Caco-2 (cell line): ENCODE results near the gene EIF3F. TPM values are rescaled to one million over a fixed set of nuclear protein-coding genes. Genes with fewer than 3 reads are reported as not detected.

Experiments
- BruUV-seq: library from RNA; stranded (reverse); fragments of 400-500 nt; replicated peaks from 2 replicates; lab custom pipeline; 2021; lab: Mats Ljungman, UMichigan
- CTCF ChIA-PET: fragments of 300-600 bp; sonication (Branson Sonifier 250); formaldehyde crosslinking; loops from one replicate; lab custom pipeline; 2022; ENCODE audit warnings: antibody characterized with exemption; lab: Charles Lee
- POLR2A ChIA-PET: fragments of 300-600 bp; sonication (Branson Sonifier 250); formaldehyde crosslinking; loops from one replicate; lab custom pipeline; 2022; ENCODE audit warnings: antibody characterized with exemption; lab: Charles Lee
- DNase-seq, 2 experiments: peaks; one replicate each; pipeline versions ENCODE4 v3.0.0 to v3.0.0-alpha.2; 2020 to 2022
- H3K27me3 ChIP-seq: replicated peaks from 2 replicates; pipeline ENCODE4 v1.6.0; 2011; ENCODE audit warnings: low read length; ENCODE audit not compliant: control insufficient read depth, insufficient read depth
- H3K36me3 ChIP-seq: 2 replicates; pipeline ENCODE4 v1.5.1; 2011; ENCODE audit warnings: low read length; ENCODE audit not compliant: control insufficient read depth, insufficient read depth
- H3K4me1 ChIP-seq: fragments of 250-450 bp; sonication (Bioruptor Pico); 2 replicates; pipeline ENCODE4 v1.5.1; 2020; ENCODE audit warnings: mild to moderate bottlenecking
- H3K4me3 ChIP-seq: 2 replicates; pipeline ENCODE4 v1.5.1; 2011; ENCODE audit warnings: low read depth, mild to moderate bottlenecking, control low read depth, low read length
- H3K9me3 ChIP-seq: fragments of 250-450 bp; sonication (Bioruptor Pico); 2 replicates; pipeline ENCODE4 v1.5.1; 2020; ENCODE audit warnings: mild to moderate bottlenecking, moderate library complexity
- H3K27ac Mint-ChIP-seq: one replicate; pipeline ENCODE4 v1.8.0; 2022; ENCODE audit warnings: mixed read lengths; ENCODE audit not compliant: unreplicated experiment
- H3K27me3 Mint-ChIP-seq: one replicate; pipeline ENCODE4 v1.8.0; 2022; ENCODE audit warnings: mixed read lengths; ENCODE audit not compliant: insufficient read depth, unreplicated experiment
- H3K36me3 Mint-ChIP-seq: one replicate; pipeline ENCODE4 v1.8.0; 2022; ENCODE audit warnings: mild to moderate bottlenecking, mixed read lengths; ENCODE audit not compliant: insufficient read depth, unreplicated experiment
- H3K4me1 Mint-ChIP-seq: one replicate; pipeline ENCODE4 v1.8.0; 2022; ENCODE audit warnings: low read depth, mixed read lengths; ENCODE audit not compliant: unreplicated experiment
- H3K4me3 Mint-ChIP-seq: one replicate; pipeline ENCODE4 v1.8.0; 2022; ENCODE audit warnings: mild to moderate bottlenecking, moderate library complexity, mixed read lengths; ENCODE audit not compliant: unreplicated experiment
- H3K9me3 Mint-ChIP-seq: one replicate; pipeline ENCODE4 v1.8.0; 2022; ENCODE audit warnings: mixed read lengths; ENCODE audit not compliant: unreplicated experiment
- intact Hi-C: fragments of 100-400 bp; cut with micrococcal nuclease; formaldehyde crosslinking; loops from one replicate; pipeline ENCODE4 v1.10.0; 2022; ENCODE audit not compliant: unreplicated experiment
- total RNA-seq: library from RNA; stranded (reverse); gene quantifications from 2 replicates; pipeline ENCODE4 v1.2.3, GENCODE V29; 2022
- TF ChIP-seq, protein P1 (sequence below), 2 experiments: fragments of 200-600 bp in 1 of 2; IDR thresholded peaks; 1 replicate in 1 of 2; 2 replicates in 1 of 2; pipeline versions ENCODE4 v1.5.1 to v1.8.0; 2011 to 2022; ENCODE audit warnings: antibody characterized with exemption in 1 of 2, control low read depth in 1 of 2, inconsistent platforms in 1 of 2, low read depth in 1 of 2, low read length in 1 of 2, mild to moderate bottlenecking in 1 of 2, moderate library complexity in 1 of 2; ENCODE audit not compliant: insufficient read depth in 1 of 2, severe bottlenecking in 1 of 2, unreplicated experiment in 1 of 2

The EIF3F gene
- total RNA-seq, 1 experiment from 2014 or later, result 315 TPM

GRCh38 chr11:7941608-7942007, 45.5 kb upstream of the EIF3F start, which contains the start of gene OR10A3:
Gene OR10A3, minus strand, starts transcription at chr11:7941708. Its CDS starts 2,188 bp downstream, at chr11:7939520.
- H3K4me1 ChIP-seq, result no peaks in the 10 kb centered on the region
- no peaks in the 10 kb centered on the region for H3K36me3 Mint-ChIP-seq
- TF ChIP-seq, protein P1, sequence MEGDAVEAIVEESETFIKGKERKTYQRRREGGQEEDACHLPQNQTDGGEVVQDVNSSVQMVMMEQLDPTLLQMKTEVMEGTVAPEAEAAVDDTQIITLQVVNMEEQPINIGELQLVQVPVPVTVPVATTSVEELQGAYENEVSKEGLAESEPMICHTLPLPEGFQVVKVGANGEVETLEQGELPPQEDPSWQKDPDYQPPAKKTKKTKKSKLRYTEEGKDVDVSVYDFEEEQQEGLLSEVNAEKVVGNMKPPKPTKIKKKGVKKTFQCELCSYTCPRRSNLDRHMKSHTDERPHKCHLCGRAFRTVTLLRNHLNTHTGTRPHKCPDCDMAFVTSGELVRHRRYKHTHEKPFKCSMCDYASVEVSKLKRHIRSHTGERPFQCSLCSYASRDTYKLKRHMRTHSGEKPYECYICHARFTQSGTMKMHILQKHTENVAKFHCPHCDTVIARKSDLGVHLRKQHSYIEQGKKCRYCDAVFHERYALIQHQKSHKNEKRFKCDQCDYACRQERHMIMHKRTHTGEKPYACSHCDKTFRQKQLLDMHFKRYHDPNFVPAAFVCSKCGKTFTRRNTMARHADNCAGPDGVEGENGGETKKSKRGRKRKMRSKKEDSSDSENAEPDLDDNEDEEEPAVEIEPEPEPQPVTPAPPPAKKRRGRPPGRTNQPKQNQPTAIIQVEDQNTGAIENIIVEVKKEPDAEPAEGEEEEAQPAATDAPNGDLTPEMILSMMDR (IDR thresholded peaks at IDR 0.05; ENCODE audit: insufficient read depth in 1 of 2, low read depth in 1 of 2, low read length in 1 of 2, severe bottlenecking in 1 of 2, unreplicated experiment in 1 of 2), result no peak
- 0 out of 2 replicates have a peak, but pooled peaks cover 1% of the 10 kb centered on the region for H3K27me3 ChIP-seq
- no peaks in the 10 kb centered on the region for H3K4me1 Mint-ChIP-seq
- no peak for DNase-seq
- H3K36me3 ChIP-seq, result no peaks in the 10 kb centered on the region
- no peak within 1 kb of the TSS for H3K4me3 Mint-ChIP-seq
- ChIA-PET POLR2A (no interaction called here), CTCF (no interaction called here)
- H3K4me3 ChIP-seq, result no peak within 1 kb of the TSS
- no peak within 1 kb of the TSS for H3K27ac Mint-ChIP-seq
- no TSS peak for BruUV-seq
- intact Hi-C loops, result no loop called here
- H3K9me3 Mint-ChIP-seq, result peaks cover 10% of the 10 kb centered on the region
- H3K9me3 ChIP-seq, result peaks cover 3% of the 10 kb centered on the region; the same call in 1 of the 2 replicates
- H3K27me3 Mint-ChIP-seq, result peaks cover 14% of the 10 kb centered on the region

DNA sequence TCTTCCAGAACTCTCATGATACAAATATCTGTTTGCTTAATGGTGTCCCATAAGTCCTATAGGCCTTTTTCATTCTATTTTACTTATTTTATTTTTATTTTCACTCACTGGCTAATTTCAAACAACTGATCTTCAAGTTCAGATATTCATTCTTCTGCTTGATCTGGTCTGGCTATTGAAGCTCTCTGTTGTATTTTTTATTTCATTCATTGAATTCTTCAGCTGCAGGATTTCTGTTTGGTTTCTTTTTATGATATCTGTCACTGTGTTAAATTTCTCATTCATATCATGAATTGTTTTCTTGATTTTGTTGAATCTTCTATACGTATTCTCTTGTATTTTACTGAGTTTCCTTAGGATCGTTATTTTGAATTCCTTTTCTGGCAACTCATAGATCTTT, 43.0 kb upstream of the EIF3F start:
- H3K4me3 ChIP-seq, result no peak overlapping the region
- no peaks in the 10 kb centered on the region for H3K36me3 ChIP-seq
- Mint-ChIP-seq H3K9me3 (peaks cover 10% of the 10 kb centered on the region), H3K36me3 (no peaks in the 10 kb centered on the region), H3K27ac (no peak overlapping the region), H3K27me3 (peaks cover 13% of the 10 kb centered on the region), H3K4me3 (no peak overlapping the region), H3K4me1 (no peaks in the 10 kb centered on the region)
- DNase-seq, result no peak
- no peaks in the 10 kb centered on the region for H3K4me1 ChIP-seq
- intact Hi-C loops, result no loop called here
- BruUV-seq, result no TSS peak
- TF ChIP-seq, protein P1 (IDR thresholded peaks at IDR 0.05; ENCODE audit: insufficient read depth in 1 of 2, low read depth in 1 of 2, low read length in 1 of 2, severe bottlenecking in 1 of 2, unreplicated experiment in 1 of 2), result no peak
- CTCF ChIA-PET, result no interaction called here
- peaks cover 3% of the 10 kb centered on the region; the same call in 1 of the 2 replicates for H3K9me3 ChIP-seq
- 0 out of 2 replicates have a peak, but pooled peaks cover 1% of the 10 kb centered on the region for H3K27me3 ChIP-seq
- POLR2A ChIA-PET, result no interaction called here

GRCh38 chr11:7949934-7950333, 37.2 kb upstream of the EIF3F start:
- Histone ChIP-seq H3K4me3 (no peak overlapping the region), H3K27me3 (no peaks in the 10 kb centered on the region), H3K9me3 (no peaks in the 10 kb centered on the region), H3K4me1 (no peaks in the 10 kb centered on the region), H3K36me3 (no peaks in the 10 kb centered on the region)
- intact Hi-C loops, result no loop called here
- Mint-ChIP-seq H3K36me3 (no peaks in the 10 kb centered on the region), H3K4me1 (no peaks in the 10 kb centered on the region), H3K4me3 (no peak overlapping the region), H3K27ac (no peak overlapping the region), H3K9me3 (no peaks in the 10 kb centered on the region), H3K27me3 (peaks cover 4% of the 10 kb centered on the region)
- BruUV-seq, result no TSS peak
- POLR2A ChIA-PET, result no interaction called here
- DNase-seq, result no peak
- TF ChIP-seq, protein P1 (IDR thresholded peaks at IDR 0.05; ENCODE audit: insufficient read depth in 1 of 2, low read depth in 1 of 2, low read length in 1 of 2, severe bottlenecking in 1 of 2, unreplicated experiment in 1 of 2), result no peak
- CTCF ChIA-PET, result no interaction called here
